Natural killer cell (primary cell): Measurements from ENCODE around the gene COL23A1. TPM values are rescaled to one million over a fixed set of nuclear protein-coding genes. Genes with fewer than 3 reads are reported as not detected.

Source experiments
- ATAC-seq, 3 donors: fragments of 150-1000 bp in 2 of 3; fragments of 200-7000 bp in 1 of 3; cut with Tn5 transposase; 1 replicate in 1 of 3; 2 replicates in 2 of 3; pipeline ENCODE4 v1.10.0; 2021; ENCODE audit warnings: mild to moderate bottlenecking in 2 of 3, moderate library complexity in 2 of 3
- DNase-seq, 2 donors: peaks; one replicate each; pipeline versions ENCODE4 v3.0.0 to v3.0.0-alpha.2; 2013 to 2021; ENCODE audit warnings: mixed read lengths in 1 of 2
- H3K27ac ChIP-seq: one replicate; pipeline ENCODE4 v1.5.1; 2013; ENCODE audit warnings: mild to moderate bottlenecking, low read length
- H3K27me3 ChIP-seq: one replicate; pipeline ENCODE4 v1.6.1; 2013; ENCODE audit warnings: low read length; ENCODE audit not compliant: control insufficient read depth, insufficient read depth
- H3K36me3 ChIP-seq: one replicate; pipeline ENCODE4 v1.6.1; 2013; ENCODE audit warnings: low read length; ENCODE audit not compliant: control insufficient read depth, insufficient read depth
- H3K4me1 ChIP-seq: one replicate; pipeline ENCODE4 v1.6.1; 2013; ENCODE audit warnings: low read length; ENCODE audit not compliant: control insufficient read depth, insufficient read depth
- H3K4me3 ChIP-seq: one replicate; pipeline ENCODE4 v1.5.1; 2013; ENCODE audit warnings: low read length
- H3K9me3 ChIP-seq: one replicate; pipeline ENCODE4 v1.6.1; 2013; ENCODE audit warnings: low read length; ENCODE audit not compliant: control insufficient read depth, insufficient read depth
- H3K27ac Mint-ChIP-seq, 2 donors: one replicate each; pipeline ENCODE4 v1.8.0; 2022; ENCODE audit warnings: mild to moderate bottlenecking in 2 of 2, mixed read lengths in 2 of 2, moderate library complexity in 1 of 2
- H3K27me3 Mint-ChIP-seq, 2 donors: one replicate each; pipeline ENCODE4 v1.8.0; 2022; ENCODE audit warnings: low read depth in 2 of 2, mixed read lengths in 2 of 2
- H3K36me3 Mint-ChIP-seq: one replicate; pipeline ENCODE4 v1.8.0; 2022; ENCODE audit warnings: mixed read lengths
- H3K4me1 Mint-ChIP-seq, 2 donors: one replicate each; pipeline ENCODE4 v1.8.0; 2022; ENCODE audit warnings: mixed read lengths in 2 of 2
- H3K4me3 Mint-ChIP-seq: one replicate; pipeline ENCODE4 v1.8.0; 2022; ENCODE audit warnings: mild to moderate bottlenecking, moderate library complexity, mixed read lengths
- H3K9me3 Mint-ChIP-seq, 2 donors: one replicate each; pipeline ENCODE4 v1.8.0; 2022; ENCODE audit warnings: mixed read lengths in 2 of 2
- CTCF ChIP-seq: fragments of 200-600 bp; IDR thresholded peaks from one replicate; pipeline ENCODE4 v1.8.0; 2022; ENCODE audit warnings: antibody characterized with exemption
- WGBS: methylation state at CpG from one replicate; pipeline ENCODE4 v1.1.7; 2013; ENCODE audit warnings: missing lambda C conversion rate; ENCODE audit not compliant: insufficient coverage; 5-methylcytosine and 5-hydroxymethylcytosine counted together
- intact Hi-C: fragments of 100-400 bp; cut with micrococcal nuclease; formaldehyde crosslinking; loops from one replicate; pipeline ENCODE4 v1.14.2; 2022
- total RNA-seq, 4 donors: library from RNA; stranded (reverse); fragments of 120-200 nt in 1 of 4; gene quantifications; one replicate each; pipeline versions ENCODE4 v1.2.3 to v1.2.4, GENCODE V29; 2013 to 2022

The COL23A1 gene
- total RNA-seq, 3 donors from 2014 or later (not counting 1 experiment from before 2014, with no cell fraction given): 0.15 TPM; not detected in 2

- DNase-seq: no peak
- peak in 2 of 3 donors; percentile 27 to 47 for ATAC-seq
- Histone ChIP-seq H3K9me3 (no peaks in the 10 kb centered on the region), H3K4me1 (peaks cover 23% of the 10 kb centered on the region), H3K27me3 (no peaks in the 10 kb centered on the region), H3K27ac (no peak overlapping the region), H3K4me3 (no peak overlapping the region), H3K36me3 (no peaks in the 10 kb centered on the region)
- Mint-ChIP-seq H3K9me3 (no peaks in the 10 kb centered on the region), H3K4me1 (peaks cover 32 to 44% of the 10 kb centered on the region in 2 donors), H3K36me3 (no peaks in the 10 kb centered on the region), H3K27me3 (no peaks in the 10 kb centered on the region), H3K4me3 (peak overlapping the region; percentile 60), H3K27ac (peak overlapping the region in 1 of 2 donors; percentile 13)
- WGBS: 70% methylated on average over 7 of the region's 7 CpGs
- intact Hi-C loops: no loop called here
- TF ChIP-seq CTCF: no peak
These were observed 393.8 kb downstream of the COL23A1 start for GRCh38 chr5:178196281-178196812.

GRCh38 chr5:178194026-178194425, 396.2 kb downstream of the COL23A1 start:
- no peak overlapping the region for H3K4me3 ChIP-seq
- no peaks in the 10 kb centered on the region for H3K36me3 Mint-ChIP-seq
- peak overlapping the region in 1 of 2 donors; percentile 82 for H3K27ac Mint-ChIP-seq
- no peaks in the 10 kb centered on the region for H3K36me3 ChIP-seq
- peaks cover 23% of the 10 kb centered on the region for H3K4me1 ChIP-seq
- H3K9me3 Mint-ChIP-seq: no peaks in the 10 kb centered on the region
- H3K27me3 Mint-ChIP-seq: no peaks in the 10 kb centered on the region
- H3K27me3 ChIP-seq: no peaks in the 10 kb centered on the region
- 5% methylated on average over 7 of the region's 7 CpGs for WGBS
- H3K27ac ChIP-seq: peak overlapping the region; percentile 35
- no peaks in the 10 kb centered on the region for H3K9me3 ChIP-seq
- DNase-seq (no peak), ATAC-seq (peak; percentile 40 to 54 (median 42))
- peaks cover 32 to 44% of the 10 kb centered on the region in 2 donors for H3K4me1 Mint-ChIP-seq
- intact Hi-C loops: no loop called here
- TF ChIP-seq CTCF: no peak
- peak overlapping the region; percentile 40 for H3K4me3 Mint-ChIP-seq

- WGBS: 18% methylated on average over 8 of the region's 8 CpGs
These were observed 396.9 kb downstream of the COL23A1 start for GRCh38 chr5:178193251-178193809.

More at GRCh38 chr5:178193251-178193809, 396.9 kb downstream of the COL23A1 start:
- Mint-ChIP-seq H3K27ac (peak overlapping the region; percentile 50 to 82), H3K9me3 (no peaks in the 10 kb centered on the region), H3K36me3 (no peaks in the 10 kb centered on the region), H3K4me3 (peak overlapping the region; percentile 81), H3K27me3 (peaks cover 0 to 5% of the 10 kb centered on the region in 2 donors), H3K4me1 (peaks cover 32 to 44% of the 10 kb centered on the region in 2 donors)
- peak overlapping the region; percentile 2 for H3K27ac ChIP-seq
- no peaks in the 10 kb centered on the region for H3K27me3 ChIP-seq
- H3K9me3 ChIP-seq: no peaks in the 10 kb centered on the region
- no peak for DNase-seq
- intact Hi-C loops: no loop called here
- no peak overlapping the region for H3K4me3 ChIP-seq
- ATAC-seq: peak; percentile 63 to 81 (median 70)
- no peaks in the 10 kb centered on the region for H3K36me3 ChIP-seq
- TF ChIP-seq CTCF: no peak
- peaks cover 23% of the 10 kb centered on the region for H3K4me1 ChIP-seq
